Liver (tissue), 3 donors: Measurements from ENCODE around the gene C16orf74.

ENCODE experiments used
- GABPA ChIP-seq, 2 donors: IDR thresholded peaks in 1 of 2; conservative IDR thresholded peaks in 1 of 2; 2 replicates each; pipeline ENCODE4 v1.6.1; 2016; ENCODE audit warnings: antibody characterized with exemption in 2 of 2, mild to moderate bottlenecking in 1 of 2, moderate library complexity in 1 of 2
- TF ChIP-seq, protein P1 (sequence below): IDR thresholded peaks from 2 replicates; pipeline ENCODE4 v1.6.1; 2016; ENCODE audit warnings: antibody characterized with exemption, mild to moderate bottlenecking
- TF ChIP-seq, protein P2 (sequence below): fragments of 150-350 bp; IDR thresholded peaks from 2 replicates; pipeline ENCODE4 v1.5.1; 2017; ENCODE audit warnings: improper control_type of control experiment, low read depth, low read length; ENCODE audit not compliant: missing input control
- TF ChIP-seq, protein P3 (sequence below): IDR thresholded peaks from 2 replicates; pipeline ENCODE4 v1.6.1; 2016; ENCODE audit warnings: antibody characterized with exemption
- donor health status: healthy.
- donor health status: healthy.

DNA sequence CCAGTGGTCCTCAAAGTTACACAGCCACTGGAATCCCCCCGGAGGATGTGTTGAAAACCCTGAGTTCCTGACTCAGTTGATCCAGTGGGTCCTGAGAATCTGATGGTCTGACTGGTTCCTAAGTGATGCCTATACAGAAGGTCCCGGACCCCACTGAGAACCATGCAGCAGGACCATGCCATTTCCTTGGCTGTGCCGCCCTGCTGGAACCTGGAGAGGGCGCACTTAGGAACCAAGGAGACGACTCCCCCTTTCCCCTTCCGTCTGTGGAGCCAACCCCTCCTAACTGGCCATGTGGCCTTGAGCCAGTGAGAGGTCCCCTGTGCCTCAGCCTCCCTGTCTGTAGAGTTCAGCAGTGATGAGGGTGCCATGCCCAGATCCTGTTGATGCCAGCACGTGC, 22.0 kb downstream of the C16orf74 start:
- TF ChIP-seq GABPA (IDR thresholded peaks at IDR 0.05 in 1 of 2, conservative IDR thresholded peaks at IDR 0.05 in 1 of 2) = no peak
- TF ChIP-seq, protein P1, sequence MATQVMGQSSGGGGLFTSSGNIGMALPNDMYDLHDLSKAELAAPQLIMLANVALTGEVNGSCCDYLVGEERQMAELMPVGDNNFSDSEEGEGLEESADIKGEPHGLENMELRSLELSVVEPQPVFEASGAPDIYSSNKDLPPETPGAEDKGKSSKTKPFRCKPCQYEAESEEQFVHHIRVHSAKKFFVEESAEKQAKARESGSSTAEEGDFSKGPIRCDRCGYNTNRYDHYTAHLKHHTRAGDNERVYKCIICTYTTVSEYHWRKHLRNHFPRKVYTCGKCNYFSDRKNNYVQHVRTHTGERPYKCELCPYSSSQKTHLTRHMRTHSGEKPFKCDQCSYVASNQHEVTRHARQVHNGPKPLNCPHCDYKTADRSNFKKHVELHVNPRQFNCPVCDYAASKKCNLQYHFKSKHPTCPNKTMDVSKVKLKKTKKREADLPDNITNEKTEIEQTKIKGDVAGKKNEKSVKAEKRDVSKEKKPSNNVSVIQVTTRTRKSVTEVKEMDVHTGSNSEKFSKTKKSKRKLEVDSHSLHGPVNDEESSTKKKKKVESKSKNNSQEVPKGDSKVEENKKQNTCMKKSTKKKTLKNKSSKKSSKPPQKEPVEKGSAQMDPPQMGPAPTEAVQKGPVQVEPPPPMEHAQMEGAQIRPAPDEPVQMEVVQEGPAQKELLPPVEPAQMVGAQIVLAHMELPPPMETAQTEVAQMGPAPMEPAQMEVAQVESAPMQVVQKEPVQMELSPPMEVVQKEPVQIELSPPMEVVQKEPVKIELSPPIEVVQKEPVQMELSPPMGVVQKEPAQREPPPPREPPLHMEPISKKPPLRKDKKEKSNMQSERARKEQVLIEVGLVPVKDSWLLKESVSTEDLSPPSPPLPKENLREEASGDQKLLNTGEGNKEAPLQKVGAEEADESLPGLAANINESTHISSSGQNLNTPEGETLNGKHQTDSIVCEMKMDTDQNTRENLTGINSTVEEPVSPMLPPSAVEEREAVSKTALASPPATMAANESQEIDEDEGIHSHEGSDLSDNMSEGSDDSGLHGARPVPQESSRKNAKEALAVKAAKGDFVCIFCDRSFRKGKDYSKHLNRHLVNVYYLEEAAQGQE = no peak
- TF ChIP-seq, protein P2, sequence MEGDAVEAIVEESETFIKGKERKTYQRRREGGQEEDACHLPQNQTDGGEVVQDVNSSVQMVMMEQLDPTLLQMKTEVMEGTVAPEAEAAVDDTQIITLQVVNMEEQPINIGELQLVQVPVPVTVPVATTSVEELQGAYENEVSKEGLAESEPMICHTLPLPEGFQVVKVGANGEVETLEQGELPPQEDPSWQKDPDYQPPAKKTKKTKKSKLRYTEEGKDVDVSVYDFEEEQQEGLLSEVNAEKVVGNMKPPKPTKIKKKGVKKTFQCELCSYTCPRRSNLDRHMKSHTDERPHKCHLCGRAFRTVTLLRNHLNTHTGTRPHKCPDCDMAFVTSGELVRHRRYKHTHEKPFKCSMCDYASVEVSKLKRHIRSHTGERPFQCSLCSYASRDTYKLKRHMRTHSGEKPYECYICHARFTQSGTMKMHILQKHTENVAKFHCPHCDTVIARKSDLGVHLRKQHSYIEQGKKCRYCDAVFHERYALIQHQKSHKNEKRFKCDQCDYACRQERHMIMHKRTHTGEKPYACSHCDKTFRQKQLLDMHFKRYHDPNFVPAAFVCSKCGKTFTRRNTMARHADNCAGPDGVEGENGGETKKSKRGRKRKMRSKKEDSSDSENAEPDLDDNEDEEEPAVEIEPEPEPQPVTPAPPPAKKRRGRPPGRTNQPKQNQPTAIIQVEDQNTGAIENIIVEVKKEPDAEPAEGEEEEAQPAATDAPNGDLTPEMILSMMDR = no peak
- TF ChIP-seq, protein P3, sequence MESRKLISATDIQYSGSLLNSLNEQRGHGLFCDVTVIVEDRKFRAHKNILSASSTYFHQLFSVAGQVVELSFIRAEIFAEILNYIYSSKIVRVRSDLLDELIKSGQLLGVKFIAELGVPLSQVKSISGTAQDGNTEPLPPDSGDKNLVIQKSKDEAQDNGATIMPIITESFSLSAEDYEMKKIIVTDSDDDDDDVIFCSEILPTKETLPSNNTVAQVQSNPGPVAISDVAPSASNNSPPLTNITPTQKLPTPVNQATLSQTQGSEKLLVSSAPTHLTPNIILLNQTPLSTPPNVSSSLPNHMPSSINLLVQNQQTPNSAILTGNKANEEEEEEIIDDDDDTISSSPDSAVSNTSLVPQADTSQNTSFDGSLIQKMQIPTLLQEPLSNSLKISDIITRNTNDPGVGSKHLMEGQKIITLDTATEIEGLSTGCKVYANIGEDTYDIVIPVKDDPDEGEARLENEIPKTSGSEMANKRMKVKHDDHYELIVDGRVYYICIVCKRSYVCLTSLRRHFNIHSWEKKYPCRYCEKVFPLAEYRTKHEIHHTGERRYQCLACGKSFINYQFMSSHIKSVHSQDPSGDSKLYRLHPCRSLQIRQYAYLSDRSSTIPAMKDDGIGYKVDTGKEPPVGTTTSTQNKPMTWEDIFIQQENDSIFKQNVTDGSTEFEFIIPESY = no peak
